Suprapubic skin (tissue), 4 donors: Measurements from ENCODE around the gene TRIP12. TPM values are rescaled to one million over a fixed set of nuclear protein-coding genes. Genes with fewer than 3 reads are reported as not detected.
"Not testable (repeated sequence)": the region's sequence is repeated elsewhere in the genome, so short reads cannot be mapped to it uniquely, and the experiment has no call there.

Experiments used
- DNase-seq, 2 donors: peaks; one replicate each; pipeline ENCODE4 v3.0.0-alpha.2; 2019; ENCODE audit warnings: low spot score in 2 of 2
- H3K27ac ChIP-seq: fragments of 200-600 bp; sonication (generic); one replicate; pipeline ENCODE4 v1.5.1; 2019
- H3K27me3 ChIP-seq: fragments of 200-600 bp; sonication (generic); one replicate; pipeline ENCODE4 v1.5.1; 2019
- H3K36me3 ChIP-seq: fragments of 200-600 bp; sonication (generic); one replicate; pipeline ENCODE4 v1.5.1; 2019
- H3K4me1 ChIP-seq: fragments of 200-600 bp; sonication (generic); one replicate; pipeline ENCODE4 v1.5.1; 2019
- H3K4me3 ChIP-seq: fragments of 200-600 bp; sonication (generic); one replicate; pipeline ENCODE4 v1.5.1; 2019; ENCODE audit warnings: mild to moderate bottlenecking
- H3K9me3 ChIP-seq: fragments of 200-600 bp; sonication (generic); one replicate; pipeline ENCODE4 v1.5.1; 2019
- EP300 ChIP-seq: sonication (generic); formaldehyde crosslinking; IDR thresholded peaks from one replicate; pipeline ENCODE4 v1.6.1; 2017; ENCODE audit warnings: antibody characterized with exemption
- POLR2A ChIP-seq, 2 donors: fragments of 450-650 bp; IDR thresholded peaks; one replicate each; pipeline ENCODE4 v1.6.1; 2017; ENCODE audit warnings: antibody characterized with exemption in 2 of 2, mild to moderate bottlenecking in 2 of 2, moderate library complexity in 2 of 2
- POLR2AphosphoS5 ChIP-seq, 3 donors: sonication (generic); formaldehyde crosslinking; IDR thresholded peaks; one replicate each; pipeline ENCODE4 v1.6.1; 2017; ENCODE audit warnings: antibody characterized with exemption in 3 of 3
- WGBS: methylation state at CpG from one replicate; pipeline ENCODE4 v1.1.5; 2018; 5-methylcytosine and 5-hydroxymethylcytosine counted together
- total RNA-seq, 4 donors: library from RNA; depleted of rRNA; stranded (reverse); fragments of >200 nt; gene quantifications; one replicate each; pipeline ENCODE4 v1.1.0, GENCODE V29; 2016
- TF ChIP-seq, protein P1 (sequence below), 2 donors: fragments of 200-600 bp in 1 of 2; fragments of 450-650 bp in 1 of 2; sonication (generic) in 1 of 2; IDR thresholded peaks; one replicate each; pipeline ENCODE4 v1.5.1; 2016 to 2019; ENCODE audit warnings: antibody characterized with exemption in 2 of 2, mild to moderate bottlenecking in 1 of 2, moderate library complexity in 1 of 2

TRIP12 gene
- total RNA-seq, 4 donors from 2014 or later, result 124 to 227 (median 143) TPM

DNA sequence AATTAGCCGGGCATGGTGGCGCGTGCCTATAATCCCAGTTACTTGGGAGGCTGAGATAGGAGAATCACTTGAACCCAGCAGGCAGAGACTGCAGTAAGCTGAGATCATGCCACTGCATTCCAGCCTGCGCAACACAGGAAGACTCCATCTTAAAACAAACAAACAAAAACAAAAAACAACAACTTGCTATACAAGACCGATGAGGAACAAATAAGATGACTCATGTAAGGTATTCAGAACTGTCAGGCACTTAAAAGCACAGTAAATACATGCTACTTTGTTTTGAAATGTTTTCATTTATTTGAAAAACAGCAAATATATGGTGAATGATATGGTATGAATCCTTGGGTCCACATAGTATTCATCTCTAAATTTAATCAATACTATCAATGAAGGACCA, 66.7 kb downstream of the TRIP12 start:
- peaks cover 41% of the 10 kb centered on the region for H3K36me3 ChIP-seq
- WGBS, result 93% methylated on average over 5 of the region's 5 CpGs

DNA sequence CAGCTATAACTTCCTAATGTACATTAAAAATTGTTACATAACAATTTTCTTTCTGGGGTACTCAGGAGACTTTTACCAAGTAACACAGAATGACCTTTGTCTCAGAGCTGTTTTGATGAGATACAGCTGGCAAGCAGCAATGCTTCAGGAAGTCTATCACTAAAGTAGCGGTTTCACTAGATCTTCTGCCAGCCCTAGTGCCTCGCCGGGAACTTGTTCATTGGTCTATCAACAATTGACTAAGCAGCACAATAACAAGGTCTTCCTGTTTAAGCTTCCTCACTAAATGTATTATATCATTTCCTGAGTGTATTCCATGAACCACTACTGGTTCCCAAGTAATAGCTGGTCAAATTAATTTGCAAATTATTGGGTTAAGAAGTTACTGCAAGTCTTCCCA, 69.2 kb downstream of the TRIP12 start:
- H3K36me3 ChIP-seq, result peaks cover 24% of the 10 kb centered on the region
- no peak overlapping the region for H3K27ac ChIP-seq
- no peaks in the 10 kb centered on the region for H3K9me3 ChIP-seq
- no peaks in the 10 kb centered on the region for H3K4me1 ChIP-seq
- no peak for DNase-seq
- no peaks in the 10 kb centered on the region for H3K27me3 ChIP-seq
- no peak for TF ChIP-seq POLR2AphosphoS5 (IDR thresholded peaks at IDR 0.05)
- 43% methylated on average over 3 of the region's 3 CpGs for WGBS
- H3K4me3 ChIP-seq, result no peak overlapping the region

More for the DNA sequence above, 66.7 kb downstream of the TRIP12 start:
- Histone ChIP-seq H3K4me3 (no peak overlapping the region), H3K4me1 (no peaks in the 10 kb centered on the region), H3K27ac (no peak overlapping the region), H3K9me3 (no peaks in the 10 kb centered on the region), H3K27me3 (no peaks in the 10 kb centered on the region)
- no peak for DNase-seq
- no peak for TF ChIP-seq POLR2AphosphoS5 (IDR thresholded peaks at IDR 0.05)
- no peak for TF ChIP-seq EP300
- TF ChIP-seq, protein P1, sequence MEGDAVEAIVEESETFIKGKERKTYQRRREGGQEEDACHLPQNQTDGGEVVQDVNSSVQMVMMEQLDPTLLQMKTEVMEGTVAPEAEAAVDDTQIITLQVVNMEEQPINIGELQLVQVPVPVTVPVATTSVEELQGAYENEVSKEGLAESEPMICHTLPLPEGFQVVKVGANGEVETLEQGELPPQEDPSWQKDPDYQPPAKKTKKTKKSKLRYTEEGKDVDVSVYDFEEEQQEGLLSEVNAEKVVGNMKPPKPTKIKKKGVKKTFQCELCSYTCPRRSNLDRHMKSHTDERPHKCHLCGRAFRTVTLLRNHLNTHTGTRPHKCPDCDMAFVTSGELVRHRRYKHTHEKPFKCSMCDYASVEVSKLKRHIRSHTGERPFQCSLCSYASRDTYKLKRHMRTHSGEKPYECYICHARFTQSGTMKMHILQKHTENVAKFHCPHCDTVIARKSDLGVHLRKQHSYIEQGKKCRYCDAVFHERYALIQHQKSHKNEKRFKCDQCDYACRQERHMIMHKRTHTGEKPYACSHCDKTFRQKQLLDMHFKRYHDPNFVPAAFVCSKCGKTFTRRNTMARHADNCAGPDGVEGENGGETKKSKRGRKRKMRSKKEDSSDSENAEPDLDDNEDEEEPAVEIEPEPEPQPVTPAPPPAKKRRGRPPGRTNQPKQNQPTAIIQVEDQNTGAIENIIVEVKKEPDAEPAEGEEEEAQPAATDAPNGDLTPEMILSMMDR (IDR thresholded peaks at IDR 0.05), result no peak
- no peak for TF ChIP-seq POLR2A (IDR thresholded peaks at IDR 0.05)

- H3K9me3 ChIP-seq, result no peaks in the 10 kb centered on the region
- no peak overlapping the region for H3K27ac ChIP-seq
- no peaks in the 10 kb centered on the region for H3K4me1 ChIP-seq
- H3K36me3 ChIP-seq, result peaks cover 19% of the 10 kb centered on the region
- no peak for DNase-seq
- TF ChIP-seq POLR2A (IDR thresholded peaks at IDR 0.05) (no peak), POLR2AphosphoS5 (IDR thresholded peaks at IDR 0.05) (no peak), EP300 (no peak)
- TF ChIP-seq, protein P1 (IDR thresholded peaks at IDR 0.05), result no peak
- H3K27me3 ChIP-seq, result no peaks in the 10 kb centered on the region
- H3K4me3 ChIP-seq, result no peak overlapping the region
- 92% methylated on average over 5 of the region's 5 CpGs for WGBS
These were observed 69.9 kb downstream of the TRIP12 start for GRCh38 chr2:229851870-229852269.

GRCh38 chr2:229850355-229851275, 71.2 kb downstream of the TRIP12 start:
- DNase-seq, H3K27me3 ChIP-seq, H3K4me3 ChIP-seq, H3K27ac ChIP-seq, H3K9me3 ChIP-seq, H3K4me1 ChIP-seq: not testable (repeated sequence)
- peaks cover 11% of the 10 kb centered on the region for H3K36me3 ChIP-seq
- 98% methylated on average over 44 of the region's 44 CpGs for WGBS

- Histone ChIP-seq H3K4me1 (no peaks in the 10 kb centered on the region), H3K9me3 (no peaks in the 10 kb centered on the region), H3K27ac (no peak overlapping the region), H3K4me3 (no peak overlapping the region), H3K36me3 (peaks cover 10% of the 10 kb centered on the region), H3K27me3 (no peaks in the 10 kb centered on the region)
- TF ChIP-seq POLR2AphosphoS5 (IDR thresholded peaks at IDR 0.05) (no peak), POLR2A (IDR thresholded peaks at IDR 0.05) (no peak), EP300 (no peak)
- TF ChIP-seq, protein P1 (IDR thresholded peaks at IDR 0.05), result no peak
- whole genome bisulfite sequencing, result 84% methylated on average over 3 of the region's 3 CpGs
- DNase-seq, result no peak
These were observed 72.7 kb downstream of the TRIP12 start for GRCh38 chr2:229849073-229849472.

DNA sequence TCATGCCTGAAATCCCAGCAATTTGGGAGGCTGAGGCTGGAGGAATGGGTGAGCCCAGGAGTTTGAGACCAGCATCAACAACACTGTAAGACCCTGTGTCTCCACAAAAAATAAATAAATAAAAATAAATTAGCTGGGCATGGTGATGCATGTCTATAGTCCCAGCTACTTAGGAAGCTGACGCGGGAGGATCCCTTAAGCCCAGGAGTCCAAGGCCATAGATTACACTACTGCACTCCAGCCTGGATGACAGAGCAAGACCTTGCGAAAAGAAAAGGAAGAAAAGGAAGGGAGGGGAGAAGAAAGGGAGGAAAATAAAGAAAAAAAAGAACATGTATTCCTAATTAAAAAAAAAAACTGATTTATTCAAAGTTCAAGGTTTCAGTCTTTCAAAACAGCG, 78.2 kb downstream of the TRIP12 start:
- TF ChIP-seq, protein P1 (IDR thresholded peaks at IDR 0.05), result no peak
- TF ChIP-seq POLR2AphosphoS5 (IDR thresholded peaks at IDR 0.05) (no peak), POLR2A (IDR thresholded peaks at IDR 0.05) (no peak), EP300 (no peak)
- Histone ChIP-seq H3K36me3 (peaks cover 23% of the 10 kb centered on the region), H3K9me3 (no peaks in the 10 kb centered on the region), H3K4me3 (no peak overlapping the region), H3K27me3 (no peaks in the 10 kb centered on the region), H3K27ac (no peak overlapping the region), H3K4me1 (no peaks in the 10 kb centered on the region)
- no peak for DNase-seq
- WGBS, result 82% methylated on average over 4 of the region's 4 CpGs
